Measurements from ENCODE around the gene RAPGEF4.

Gene RAPGEF4

DNA sequence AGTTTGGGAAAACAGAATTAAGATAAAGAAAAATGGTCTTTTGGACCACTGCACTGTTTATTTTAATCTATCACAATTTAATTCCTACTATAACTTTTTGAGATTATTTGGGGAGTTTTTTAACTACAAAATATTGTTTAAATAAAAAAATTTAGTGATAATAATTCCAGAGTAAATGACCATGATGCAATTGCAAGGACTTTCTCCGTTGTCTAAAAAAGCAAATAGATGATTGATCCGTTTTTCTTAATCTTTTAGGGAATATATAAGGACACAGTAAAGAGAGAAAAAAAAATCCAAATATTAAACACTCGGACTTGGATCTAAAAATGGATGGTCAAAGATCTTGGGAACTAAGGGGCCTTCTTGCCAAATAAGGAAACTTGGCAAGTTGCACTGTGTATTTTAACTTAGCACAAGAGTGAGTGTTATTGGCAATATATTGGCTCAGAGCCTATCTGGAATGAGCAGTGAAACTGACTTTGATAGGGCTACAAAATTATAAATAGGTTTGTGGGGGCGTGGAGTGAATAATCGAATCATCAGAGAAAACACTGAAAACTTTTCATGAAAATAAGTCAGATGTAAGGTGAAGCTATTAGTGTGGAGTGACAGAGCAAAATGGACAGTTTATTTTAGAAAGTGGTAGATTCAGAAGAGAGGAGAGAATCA, 342.0 kb downstream of the RAPGEF4 start:
- H3K4me3 ChIP-seq (ENCODE audit: low read length, poor library complexity, severe bottlenecking) = no peak overlapping the region
- TF ChIP-seq EZH2phosphoT487 (IDR thresholded peaks at IDR 0.05; ENCODE audit: borderline replicate concordance) = no peak
- TF ChIP-seq, protein P1, sequence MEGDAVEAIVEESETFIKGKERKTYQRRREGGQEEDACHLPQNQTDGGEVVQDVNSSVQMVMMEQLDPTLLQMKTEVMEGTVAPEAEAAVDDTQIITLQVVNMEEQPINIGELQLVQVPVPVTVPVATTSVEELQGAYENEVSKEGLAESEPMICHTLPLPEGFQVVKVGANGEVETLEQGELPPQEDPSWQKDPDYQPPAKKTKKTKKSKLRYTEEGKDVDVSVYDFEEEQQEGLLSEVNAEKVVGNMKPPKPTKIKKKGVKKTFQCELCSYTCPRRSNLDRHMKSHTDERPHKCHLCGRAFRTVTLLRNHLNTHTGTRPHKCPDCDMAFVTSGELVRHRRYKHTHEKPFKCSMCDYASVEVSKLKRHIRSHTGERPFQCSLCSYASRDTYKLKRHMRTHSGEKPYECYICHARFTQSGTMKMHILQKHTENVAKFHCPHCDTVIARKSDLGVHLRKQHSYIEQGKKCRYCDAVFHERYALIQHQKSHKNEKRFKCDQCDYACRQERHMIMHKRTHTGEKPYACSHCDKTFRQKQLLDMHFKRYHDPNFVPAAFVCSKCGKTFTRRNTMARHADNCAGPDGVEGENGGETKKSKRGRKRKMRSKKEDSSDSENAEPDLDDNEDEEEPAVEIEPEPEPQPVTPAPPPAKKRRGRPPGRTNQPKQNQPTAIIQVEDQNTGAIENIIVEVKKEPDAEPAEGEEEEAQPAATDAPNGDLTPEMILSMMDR (conservative IDR thresholded peaks at IDR 0.05; ENCODE audit: low read length) = no peak
- H3K9me2 ChIP-seq (replicated peaks; ENCODE audit: low read depth, low read length) = no peaks in the 10 kb centered on the region
- no peaks in the 10 kb centered on the region for H3K9me3 ChIP-seq (ENCODE audit: insufficient read depth, low read depth, low read length)
- H3K27me3 ChIP-seq (ENCODE audit: insufficient read depth, low read length, poor library complexity, severe bottlenecking) = no peaks in the 10 kb centered on the region
- no peak overlapping the region for H2AFZ ChIP-seq (ENCODE audit: low read length)
- no peak overlapping the region for H3K4me2 ChIP-seq (ENCODE audit: low read depth, low read length, poor library complexity, severe bottlenecking)
- no peak overlapping the region for H3K9ac ChIP-seq (ENCODE audit: low read depth, low read length, poor library complexity, severe bottlenecking)
- H3K36me3 ChIP-seq (ENCODE audit: insufficient read depth, low read length) = no peaks in the 10 kb centered on the region
- no peaks in the 10 kb centered on the region for H3K4me1 ChIP-seq (ENCODE audit: insufficient read depth, low read length, poor library complexity, severe bottlenecking)
- H4K20me1 ChIP-seq (ENCODE audit: insufficient read depth, low read length, poor library complexity, severe bottlenecking) = no peaks in the 10 kb centered on the region
- H3K79me2 ChIP-seq (ENCODE audit: insufficient read depth, low read length) = no peaks in the 10 kb centered on the region
- H3F3A ChIP-seq (ENCODE audit: low read depth) = no peaks in the 10 kb centered on the region

DNA sequence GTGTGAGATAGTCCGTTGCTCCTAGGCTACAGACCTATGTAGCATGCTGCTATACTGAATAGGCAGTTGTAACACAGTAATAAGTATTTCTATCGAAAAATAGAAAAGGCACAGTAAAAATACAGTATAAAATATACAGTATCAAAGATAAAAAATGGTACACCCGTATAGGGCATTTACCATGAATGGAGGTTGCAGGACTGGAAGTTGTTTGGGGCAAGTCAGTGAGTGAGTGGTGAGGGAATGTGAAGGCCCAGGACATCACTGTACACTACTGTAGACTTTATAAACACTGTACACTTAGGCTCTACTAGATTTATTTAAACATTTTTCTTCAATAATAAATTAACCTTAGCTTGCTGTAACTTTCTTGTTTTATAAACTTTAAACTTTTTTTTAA, 343.5 kb downstream of the RAPGEF4 start:
- Histone ChIP-seq H4K20me1 (ENCODE audit: insufficient read depth, low read length, poor library complexity, severe bottlenecking) (no peaks in the 10 kb centered on the region), H3K36me3 (ENCODE audit: insufficient read depth, low read length) (no peaks in the 10 kb centered on the region), H3K27me3 (ENCODE audit: insufficient read depth, low read length, poor library complexity, severe bottlenecking) (no peaks in the 10 kb centered on the region), H3F3A (ENCODE audit: low read depth) (no peaks in the 10 kb centered on the region), H3K79me2 (ENCODE audit: insufficient read depth, low read length) (no peaks in the 10 kb centered on the region), H3K4me3 (ENCODE audit: low read length, poor library complexity, severe bottlenecking) (no peak overlapping the region), H3K4me1 (ENCODE audit: insufficient read depth, low read length, poor library complexity, severe bottlenecking) (no peaks in the 10 kb centered on the region), H3K4me2 (ENCODE audit: low read depth, low read length, poor library complexity, severe bottlenecking) (no peak overlapping the region), H2AFZ (ENCODE audit: low read length) (no peak overlapping the region), H3K9me3 (ENCODE audit: insufficient read depth, low read depth, low read length) (no peaks in the 10 kb centered on the region), H3K9me2 (replicated peaks; ENCODE audit: low read depth, low read length) (no peaks in the 10 kb centered on the region), H3K9ac (ENCODE audit: low read depth, low read length, poor library complexity, severe bottlenecking) (no peak overlapping the region)
- TF ChIP-seq, protein P1 (conservative IDR thresholded peaks at IDR 0.05; ENCODE audit: low read length) = no peak
- TF ChIP-seq EZH2phosphoT487 (IDR thresholded peaks at IDR 0.05; ENCODE audit: borderline replicate concordance) = no peak

DNA sequence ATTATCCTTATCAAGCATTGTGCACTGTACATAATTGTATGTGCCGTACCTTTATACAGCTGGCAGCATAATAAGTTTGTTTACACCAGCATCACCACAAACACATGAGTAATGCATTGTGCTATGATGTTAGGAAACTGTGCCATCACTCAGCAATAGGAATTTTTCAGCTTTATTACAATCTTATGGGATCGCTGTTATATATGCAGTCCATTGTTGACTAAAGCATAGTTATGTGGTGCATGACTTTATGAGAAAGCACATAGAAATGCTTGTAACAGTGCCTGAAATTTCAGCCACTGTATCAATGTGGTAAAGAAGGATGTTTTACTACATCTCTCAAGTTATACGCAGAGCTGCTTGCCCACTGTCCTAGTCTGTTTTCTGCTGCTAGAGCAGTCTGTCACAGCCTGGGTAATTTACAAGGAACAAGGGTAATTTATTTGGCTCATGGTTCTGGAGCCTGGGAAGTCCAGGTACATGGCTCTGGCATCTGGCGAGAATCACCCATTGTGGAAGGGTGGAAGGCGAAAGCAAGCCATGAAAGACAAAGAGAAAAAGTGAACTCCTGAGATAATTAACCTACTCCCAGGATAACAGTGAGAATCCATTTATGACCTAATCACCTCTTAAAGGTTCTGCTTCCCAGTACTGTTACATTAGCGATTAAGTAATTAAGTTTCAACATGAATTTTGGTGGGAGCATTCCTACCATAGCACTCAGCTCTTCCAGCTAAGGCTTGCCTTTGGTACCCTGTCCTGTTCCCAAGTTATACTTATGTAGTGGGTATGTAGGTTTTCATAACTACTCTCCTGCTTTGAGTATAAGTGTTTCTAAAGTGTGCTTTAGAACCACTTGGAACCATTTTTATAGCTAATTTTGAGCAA, 344.6 kb downstream of the RAPGEF4 start:
- H3F3A ChIP-seq (ENCODE audit: low read depth) = no peaks in the 10 kb centered on the region
- no peak for TF ChIP-seq EZH2phosphoT487 (IDR thresholded peaks at IDR 0.05; ENCODE audit: borderline replicate concordance)
- TF ChIP-seq, protein P1 (conservative IDR thresholded peaks at IDR 0.05; ENCODE audit: low read length) = no peak
- no peak overlapping the region for H3K9ac ChIP-seq (ENCODE audit: low read depth, low read length, poor library complexity, severe bottlenecking)
- no peaks in the 10 kb centered on the region for H3K9me2 ChIP-seq (replicated peaks; ENCODE audit: low read depth, low read length)
- no peaks in the 10 kb centered on the region for H4K20me1 ChIP-seq (ENCODE audit: insufficient read depth, low read length, poor library complexity, severe bottlenecking)
- no peak overlapping the region for H2AFZ ChIP-seq (ENCODE audit: low read length)
- H3K4me1 ChIP-seq (ENCODE audit: insufficient read depth, low read length, poor library complexity, severe bottlenecking) = no peaks in the 10 kb centered on the region
- no peaks in the 10 kb centered on the region for H3K36me3 ChIP-seq (ENCODE audit: insufficient read depth, low read length)
- no peak overlapping the region for H3K4me2 ChIP-seq (ENCODE audit: low read depth, low read length, poor library complexity, severe bottlenecking)
- H3K27me3 ChIP-seq (ENCODE audit: insufficient read depth, low read length, poor library complexity, severe bottlenecking) = no peaks in the 10 kb centered on the region
- no peak overlapping the region for H3K4me3 ChIP-seq (ENCODE audit: low read length, poor library complexity, severe bottlenecking)
- no peaks in the 10 kb centered on the region for H3K9me3 ChIP-seq (ENCODE audit: insufficient read depth, low read depth, low read length)
- H3K79me2 ChIP-seq (ENCODE audit: insufficient read depth, low read length) = no peaks in the 10 kb centered on the region
